Cardiac fibroblast (primary cell): Measurements from ENCODE around the gene STARD13.
A peak's percentile ranks its signal among the peaks of the same experiment; 100 is the strongest.

Experiments used
- DNase-seq, 2 donors: peaks; one replicate each; pipeline versions ENCODE4 v3.0.0 to v3.0.0-alpha.2; 2010; ENCODE audit warnings: low read depth in 2 of 2
- H3K4me3 ChIP-seq, 2 donors: replicated peaks in 1 of 2; 1 replicate in 1 of 2; 2 replicates in 1 of 2; pipeline ENCODE4 v1.5.1; 2011; ENCODE audit warnings: low read depth in 2 of 2, low read length in 2 of 2, mild to moderate bottlenecking in 2 of 2, moderate library complexity in 1 of 2
- TF ChIP-seq, protein P1 (sequence below): IDR thresholded peaks from one replicate; pipeline ENCODE4 v1.5.1; 2011; ENCODE audit warnings: low read depth, mild to moderate bottlenecking, low read length, inconsistent platforms

STARD13 gene

DNA sequence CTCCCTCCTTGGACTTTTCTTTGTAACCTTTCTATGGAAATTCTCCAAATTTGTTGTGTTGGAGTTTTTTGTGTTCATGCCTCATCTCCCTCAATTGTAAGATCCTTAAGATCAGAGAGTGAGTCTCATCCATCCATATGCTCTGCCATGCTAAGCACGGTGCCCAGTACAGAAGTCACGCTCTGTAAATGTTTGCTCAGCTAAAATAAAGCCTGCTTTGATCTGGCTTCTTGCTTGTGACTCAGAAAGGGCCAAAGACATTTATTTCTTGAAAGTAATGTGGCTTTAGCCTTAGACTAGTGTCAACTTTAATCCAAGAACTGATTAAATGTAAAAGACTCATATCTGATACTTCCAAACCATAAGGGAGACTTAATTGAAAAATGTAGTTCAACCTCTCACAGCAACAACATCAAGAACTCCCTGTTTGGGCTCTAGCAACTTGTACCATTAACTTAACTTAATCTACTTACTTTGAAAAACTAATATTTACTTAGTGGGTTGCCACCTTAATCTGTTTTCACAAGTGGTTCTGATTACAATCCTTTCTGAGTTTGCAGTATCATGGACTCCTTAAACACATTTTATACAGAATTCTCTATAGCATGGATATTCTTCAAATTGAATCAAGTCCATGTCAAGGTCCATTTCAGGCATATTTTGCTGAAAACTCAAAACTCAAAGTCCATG lies 169.1 kb downstream of the STARD13 start:
- no peak for DNase-seq
- TF ChIP-seq, protein P1, sequence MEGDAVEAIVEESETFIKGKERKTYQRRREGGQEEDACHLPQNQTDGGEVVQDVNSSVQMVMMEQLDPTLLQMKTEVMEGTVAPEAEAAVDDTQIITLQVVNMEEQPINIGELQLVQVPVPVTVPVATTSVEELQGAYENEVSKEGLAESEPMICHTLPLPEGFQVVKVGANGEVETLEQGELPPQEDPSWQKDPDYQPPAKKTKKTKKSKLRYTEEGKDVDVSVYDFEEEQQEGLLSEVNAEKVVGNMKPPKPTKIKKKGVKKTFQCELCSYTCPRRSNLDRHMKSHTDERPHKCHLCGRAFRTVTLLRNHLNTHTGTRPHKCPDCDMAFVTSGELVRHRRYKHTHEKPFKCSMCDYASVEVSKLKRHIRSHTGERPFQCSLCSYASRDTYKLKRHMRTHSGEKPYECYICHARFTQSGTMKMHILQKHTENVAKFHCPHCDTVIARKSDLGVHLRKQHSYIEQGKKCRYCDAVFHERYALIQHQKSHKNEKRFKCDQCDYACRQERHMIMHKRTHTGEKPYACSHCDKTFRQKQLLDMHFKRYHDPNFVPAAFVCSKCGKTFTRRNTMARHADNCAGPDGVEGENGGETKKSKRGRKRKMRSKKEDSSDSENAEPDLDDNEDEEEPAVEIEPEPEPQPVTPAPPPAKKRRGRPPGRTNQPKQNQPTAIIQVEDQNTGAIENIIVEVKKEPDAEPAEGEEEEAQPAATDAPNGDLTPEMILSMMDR: no peak
- no peak overlapping the region for H3K4me3 ChIP-seq

DNA sequence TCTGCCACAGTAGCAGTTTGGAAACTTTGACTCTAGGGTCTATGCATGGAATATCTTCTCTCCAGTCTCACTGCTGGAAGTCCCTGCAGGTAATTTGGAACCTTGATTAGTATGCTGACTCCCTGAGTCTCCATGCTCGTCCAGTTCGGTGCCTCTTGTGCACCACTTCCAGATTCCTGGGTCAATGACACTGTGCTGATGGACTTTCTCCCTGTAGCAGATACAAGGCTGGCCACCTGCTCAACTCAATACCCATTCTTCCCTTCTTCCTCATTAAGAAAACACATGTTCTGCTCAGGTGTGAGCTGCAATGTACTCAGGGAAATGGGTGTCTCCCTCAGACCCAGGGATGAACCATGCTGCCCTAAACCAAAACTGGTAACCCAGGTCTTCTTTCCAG lies 170.3 kb downstream of the STARD13 start:
- TF ChIP-seq, protein P1: no peak
- no peak overlapping the region for H3K4me3 ChIP-seq
- DNase-seq: no peak

DNA sequence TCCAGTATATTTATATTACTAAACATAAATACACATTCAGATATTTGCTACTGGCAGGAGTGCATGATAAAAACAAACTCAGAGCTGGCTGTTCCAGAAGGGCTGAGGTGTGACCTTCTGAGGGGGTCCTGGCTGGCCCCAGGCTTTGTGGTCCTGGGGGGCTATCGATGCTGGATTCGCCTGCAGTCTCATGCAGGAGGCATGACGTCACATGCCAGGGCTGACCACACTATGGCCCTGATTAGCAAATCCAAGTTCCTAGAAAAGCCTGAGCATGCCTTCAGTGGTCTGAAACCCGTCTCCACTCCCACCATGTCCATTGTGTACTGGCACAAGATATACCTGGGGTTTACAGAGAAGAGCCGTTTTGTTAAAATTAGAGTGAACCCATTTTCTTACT lies 171.4 kb downstream of the STARD13 start:
- no peak for DNase-seq
- H3K4me3 ChIP-seq: no peak overlapping the region
- TF ChIP-seq, protein P1: no peak

DNA sequence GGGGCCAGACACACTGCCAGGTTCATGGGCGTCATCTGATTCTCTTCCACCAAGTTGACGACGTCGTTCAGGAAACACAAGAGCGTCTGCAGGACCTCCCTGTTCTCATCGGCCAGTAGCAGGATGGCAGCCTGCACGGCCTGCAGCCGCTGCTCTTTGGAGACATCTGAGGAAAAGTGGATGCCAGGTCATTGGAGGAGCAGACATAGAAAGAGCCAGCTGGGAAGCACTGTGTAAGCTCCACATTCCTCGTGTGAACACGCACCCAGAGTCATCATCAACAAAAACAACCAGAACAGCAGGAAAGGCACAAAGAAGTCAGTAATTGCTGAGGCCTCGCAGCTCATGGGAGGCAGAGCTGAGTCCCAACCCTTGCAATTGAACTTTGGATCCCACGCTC lies 172.8 kb downstream of the STARD13 start:
- TF ChIP-seq, protein P1: no peak
- no peak for DNase-seq
- H3K4me3 ChIP-seq: no peak overlapping the region

DNA sequence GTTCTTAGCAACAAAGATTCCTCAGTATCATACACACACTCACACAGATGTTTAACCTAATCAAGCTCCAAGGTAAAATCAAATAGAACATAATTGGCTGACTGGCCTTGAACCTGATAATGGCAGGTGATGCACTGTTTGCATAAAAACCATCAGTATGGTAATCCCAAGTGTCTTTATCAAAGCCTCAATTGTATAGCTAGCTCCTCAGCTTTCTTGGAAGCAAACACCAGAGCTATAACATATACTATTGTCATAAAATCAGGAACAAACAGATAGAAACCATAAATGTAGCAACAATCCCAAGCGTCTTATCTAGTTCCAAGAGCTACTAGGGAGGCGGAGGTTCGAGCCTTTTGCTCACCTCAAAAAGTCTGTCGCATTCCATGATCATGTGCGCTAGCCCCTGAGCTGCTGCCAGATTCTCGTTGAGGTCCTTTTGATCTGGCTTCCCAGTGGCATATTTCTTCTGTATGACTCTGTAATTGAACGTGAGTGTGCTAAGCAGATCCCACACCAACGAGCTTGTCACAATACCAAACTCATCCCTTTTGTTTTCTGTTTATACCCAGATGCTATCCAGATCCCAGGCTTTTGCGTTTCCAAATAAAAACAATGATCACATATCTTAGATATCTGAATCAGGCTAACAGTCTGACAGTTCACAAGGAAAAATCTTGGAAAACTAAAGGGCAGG lies 174.0 kb downstream of the STARD13 start:
- DNase-seq: peak in 1 of 2 donors; percentile 56
- no peak overlapping the region for H3K4me3 ChIP-seq
- TF ChIP-seq, protein P1: no peak

DNA sequence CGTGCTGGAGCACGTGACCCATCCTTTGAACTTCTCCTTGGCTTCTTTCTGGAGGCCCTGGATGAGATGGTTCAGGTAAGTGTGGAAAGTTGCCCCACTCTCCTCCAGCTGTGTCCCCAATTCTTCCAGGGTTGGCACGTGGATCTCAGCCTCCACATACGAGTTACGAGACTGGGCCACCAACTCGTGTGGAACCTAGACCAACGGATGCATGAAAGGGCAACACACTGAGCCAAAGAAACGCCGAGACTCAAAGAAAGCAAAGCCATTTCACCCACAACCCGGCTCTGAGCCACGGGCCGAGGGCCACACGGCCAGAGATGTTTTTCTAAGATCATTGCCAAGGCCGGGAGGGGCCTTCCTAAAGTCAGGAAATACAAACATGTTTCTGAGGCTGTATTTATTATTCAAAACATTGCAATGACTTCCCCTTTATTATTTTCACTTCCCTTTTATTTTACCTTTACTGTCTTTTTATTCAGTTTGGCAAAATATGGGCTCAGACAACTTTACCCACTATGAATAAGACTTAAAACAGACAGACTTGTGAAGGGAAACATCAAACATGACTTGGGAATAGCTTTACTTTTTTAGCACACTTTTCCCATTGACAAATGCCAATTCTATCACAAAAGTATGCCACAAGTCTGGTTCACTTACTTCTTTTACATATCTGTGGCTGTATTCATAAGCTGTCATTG lies 174.7 kb downstream of the STARD13 start:
- TF ChIP-seq, protein P1: no peak
- H3K4me3 ChIP-seq: no peak overlapping the region
- DNase-seq: peak in 1 of 2 donors; percentile 57
